Measurements from ENCODE around the gene TMPRSS2. TPM values are rescaled to one million over a fixed set of nuclear protein-coding genes. Genes with fewer than 3 reads are reported as not detected.

TMPRSS2 gene
- total RNA-seq, 8 experiments from 2014 or later = 0.23 to 0.87 (median 0.36) TPM; not detected in 3

DNA sequence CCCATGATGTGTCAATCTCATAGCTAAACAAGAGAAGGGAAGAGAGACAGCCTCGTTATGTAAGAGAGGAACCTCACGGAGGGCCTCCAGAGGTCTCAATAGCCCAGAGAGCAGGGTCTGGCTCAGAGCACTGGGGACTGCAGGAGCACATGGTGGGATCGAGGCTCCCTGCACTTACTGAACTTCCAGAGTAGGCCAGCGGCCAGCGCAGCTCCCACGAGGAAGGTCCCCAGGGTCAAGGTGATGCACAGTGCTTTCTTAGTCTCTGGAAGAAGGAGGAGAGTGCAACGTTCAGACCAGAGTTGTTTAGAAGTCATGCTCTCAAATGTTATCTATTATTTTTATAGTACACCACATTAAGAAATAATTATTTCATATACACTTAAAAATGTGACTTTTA lies 18.6 kb downstream of the TMPRSS2 start:
- Histone ChIP-seq H3K4me1 (replicated peaks in 1 of 2) (peaks cover 0 to 5% of the 10 kb centered on the region in 2 donors), H3K27ac (no peak overlapping the region), H3K4me3 (no peak overlapping the region)
- ATAC-seq (replicated peaks in 6 of 8) = no peak
- WGBS, 10 experiments = 25 to 83% (median 60%) methylated on average over 1 to 6 of the region's 7 CpGs; no CpG with 5 or more reads in 3 of the 10 experiments
- in situ Hi-C loops (cut with MboI; ENCODE audit: low pct_unique_long_range_greater_than_20kb in 2 of 9, low sequenced_read_pairs in 9 of 9, unreplicated experiment in 9 of 9) = no loop called here

- in situ Hi-C loops (cut with MboI; ENCODE audit: low pct_unique_long_range_greater_than_20kb in 2 of 9, low sequenced_read_pairs in 9 of 9, unreplicated experiment in 9 of 9) = no loop called here
- peaks cover 4 to 5% of the 10 kb centered on the region in 2 donors for H3K4me1 ChIP-seq (replicated peaks in 1 of 2)
- no peak overlapping the region for H3K4me3 ChIP-seq
- H3K27ac ChIP-seq = no peak overlapping the region
- ATAC-seq (replicated peaks in 6 of 8) = no peak
- 0 to 97% (median 94%) methylated on average over 1 to 5 of the region's 14 CpGs; no CpG with 5 or more reads in 5 of the 10 experiments for WGBS, 10 experiments
Measured at GRCh38 chr21:41488080-41488479, 19.9 kb downstream of the TMPRSS2 start.

DNA sequence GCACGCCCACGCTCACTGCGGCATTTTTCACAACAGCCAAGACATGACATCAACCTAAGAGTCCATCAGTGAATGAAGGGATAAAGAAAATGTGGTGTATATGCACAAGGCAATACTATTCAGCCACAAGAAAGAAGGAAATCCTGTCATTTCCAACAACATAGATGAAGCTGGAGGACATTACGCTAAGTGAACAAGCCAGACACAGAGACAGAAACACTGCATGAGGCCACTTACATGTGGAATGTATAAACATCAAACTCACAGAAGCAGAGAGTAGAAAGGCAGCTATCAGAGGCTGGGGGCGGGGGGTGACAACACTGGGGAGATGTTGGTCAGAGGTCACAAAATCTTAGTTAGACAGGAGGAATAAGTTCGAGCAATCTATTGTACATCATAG lies 20.9 kb downstream of the TMPRSS2 start:
- no peak for ATAC-seq (replicated peaks in 6 of 8)
- Histone ChIP-seq H3K27ac (no peak overlapping the region), H3K4me1 (replicated peaks in 1 of 2) (peaks cover 4 to 6% of the 10 kb centered on the region in 2 donors), H3K4me3 (no peak overlapping the region)
- in situ Hi-C loops (cut with MboI; ENCODE audit: low pct_unique_long_range_greater_than_20kb in 2 of 9, low sequenced_read_pairs in 9 of 9, unreplicated experiment in 9 of 9) = no loop called here
- 33 to 97% (median 77%) methylated on average over 1 to 5 of the region's 6 CpGs; no CpG with 5 or more reads in 2 of the 10 experiments for WGBS, 10 experiments

- no peak overlapping the region for H3K4me3 ChIP-seq
- in situ Hi-C loops (cut with MboI; ENCODE audit: low pct_unique_long_range_greater_than_20kb in 2 of 9, low sequenced_read_pairs in 9 of 9, unreplicated experiment in 9 of 9) = no loop called here
- 54 to 100% (median 80%) methylated on average over 1 to 4 of the region's 4 CpGs; no CpG with 5 or more reads in 3 of the 10 experiments for WGBS, 10 experiments
- ATAC-seq (replicated peaks in 6 of 8) = no peak
- no peak overlapping the region for H3K27ac ChIP-seq
- peaks cover 4 to 9% of the 10 kb centered on the region in 2 donors for H3K4me1 ChIP-seq (replicated peaks in 1 of 2)
Measured at GRCh38 chr21:41483973-41484372, 24.0 kb downstream of the TMPRSS2 start.

DNA sequence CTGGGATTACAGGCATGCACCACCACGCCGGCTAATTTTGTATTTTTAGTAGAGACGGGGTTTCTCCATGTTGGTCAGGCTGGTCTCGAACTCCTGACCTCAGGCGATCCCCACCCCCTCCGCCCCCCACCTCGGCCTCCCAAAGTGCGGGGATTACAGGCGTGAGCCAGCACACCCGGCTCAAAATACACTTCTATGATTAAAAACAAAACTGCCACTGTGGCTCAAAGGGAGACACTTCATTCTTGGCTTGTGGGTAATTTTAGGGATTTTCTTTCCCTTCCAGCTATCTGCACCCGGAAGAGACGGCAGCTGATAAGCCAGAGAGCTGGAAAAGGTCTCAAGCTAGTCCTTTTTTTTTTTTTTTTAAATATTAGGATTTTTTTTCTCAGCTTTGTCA lies 24.5 kb downstream of the TMPRSS2 start:
- in situ Hi-C loops (cut with MboI; ENCODE audit: low pct_unique_long_range_greater_than_20kb in 2 of 9, low sequenced_read_pairs in 9 of 9, unreplicated experiment in 9 of 9) = no loop called here
- peaks cover 4 to 9% of the 10 kb centered on the region in 2 donors for H3K4me1 ChIP-seq (replicated peaks in 1 of 2)
- 17 to 97% (median 59%) methylated on average over 1 to 5 of the region's 12 CpGs; no CpG with 5 or more reads in 4 of the 10 experiments for WGBS, 10 experiments
- no peak for ATAC-seq (replicated peaks in 6 of 8)
- no peak overlapping the region for H3K27ac ChIP-seq
- H3K4me3 ChIP-seq = no peak overlapping the region

GRCh38 chr21:41482980-41483379 lies 25.0 kb downstream of the TMPRSS2 start:
- Histone ChIP-seq H3K4me1 (replicated peaks in 1 of 2) (peaks cover 4 to 11% of the 10 kb centered on the region in 2 donors), H3K27ac (no peak overlapping the region), H3K4me3 (no peak overlapping the region)
- in situ Hi-C loops (cut with MboI; ENCODE audit: low pct_unique_long_range_greater_than_20kb in 2 of 9, low sequenced_read_pairs in 9 of 9, unreplicated experiment in 9 of 9) = no loop called here
- no peak for ATAC-seq (replicated peaks in 6 of 8)
- 73 to 100% (median 89%) methylated on average over 2 to 5 of the region's 6 CpGs for WGBS, 10 experiments

DNA sequence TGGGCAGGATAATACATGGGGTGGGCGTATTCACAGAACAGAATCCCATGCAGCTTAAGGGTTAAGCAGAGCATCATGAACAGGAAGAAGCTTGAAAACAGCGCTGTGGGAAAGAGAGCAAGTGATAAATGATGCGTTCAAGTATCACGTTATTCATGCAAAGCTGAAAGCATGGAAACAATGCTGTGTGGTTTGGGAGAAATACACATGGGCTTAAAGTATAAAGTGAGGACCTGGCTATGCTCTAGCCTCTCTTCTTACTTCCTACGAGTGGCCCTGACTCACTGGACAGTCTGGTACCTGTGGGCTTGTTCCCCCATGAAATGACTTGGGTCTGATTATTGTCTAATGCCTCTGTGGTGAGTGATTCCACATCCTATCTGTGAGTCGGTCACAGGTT lies 25.7 kb downstream of the TMPRSS2 start:
- in situ Hi-C loops (cut with MboI; ENCODE audit: low pct_unique_long_range_greater_than_20kb in 2 of 9, low sequenced_read_pairs in 9 of 9, unreplicated experiment in 9 of 9) = no loop called here
- H3K4me3 ChIP-seq = no peak overlapping the region
- H3K4me1 ChIP-seq (replicated peaks in 1 of 2) = peaks cover 4 to 17% of the 10 kb centered on the region in 2 donors
- no peak overlapping the region for H3K27ac ChIP-seq
- WGBS, 10 experiments = 3 to 81% (median 55%) methylated on average over 1 to 6 of the region's 6 CpGs; no CpG with 5 or more reads in 1 of the 10 experiments
- peak in 4 of 8 experiments; percentile 18 to 26 (median 24) for ATAC-seq (replicated peaks in 6 of 8)

DNA sequence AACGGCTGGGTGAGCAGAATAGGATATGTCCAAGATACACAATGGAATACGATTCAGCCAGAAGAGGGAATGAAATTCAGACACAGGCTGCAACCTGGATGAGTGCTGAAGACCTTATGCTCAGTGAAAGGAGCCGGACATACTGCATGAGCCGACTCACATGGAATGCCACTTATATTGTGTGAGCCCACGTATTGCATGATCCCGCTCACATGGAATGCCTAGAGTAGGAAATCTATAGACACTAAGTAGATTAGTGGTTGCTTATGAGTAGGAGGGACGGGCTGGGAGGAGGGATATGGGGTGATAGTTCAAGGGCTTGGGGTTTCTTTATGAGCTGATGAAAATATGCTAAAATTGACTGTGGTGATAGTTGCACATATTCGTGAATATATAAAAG lies 26.8 kb downstream of the TMPRSS2 start:
- WGBS, 10 experiments = 0 to 100% (median 83%) methylated on average over 1 to 8 of the region's 8 CpGs; no CpG with 5 or more reads in 1 of the 10 experiments
- Histone ChIP-seq H3K27ac (no peak overlapping the region), H3K4me1 (replicated peaks in 1 of 2) (peaks cover 4 to 19% of the 10 kb centered on the region in 2 donors), H3K4me3 (no peak overlapping the region)
- in situ Hi-C loops (cut with MboI; ENCODE audit: low pct_unique_long_range_greater_than_20kb in 2 of 9, low sequenced_read_pairs in 9 of 9, unreplicated experiment in 9 of 9) = no loop called here
- ATAC-seq (replicated peaks in 6 of 8) = peak in 1 of 8 experiments; percentile 26

GRCh38 chr21:41480086-41480690 lies 27.8 kb downstream of the TMPRSS2 start:
- H3K4me3 ChIP-seq = no peak overlapping the region
- no peak overlapping the region for H3K27ac ChIP-seq
- H3K4me1 ChIP-seq (replicated peaks in 1 of 2) = peaks cover 4 to 19% of the 10 kb centered on the region in 2 donors
- in situ Hi-C loops (cut with MboI; ENCODE audit: low pct_unique_long_range_greater_than_20kb in 2 of 9, low sequenced_read_pairs in 9 of 9, unreplicated experiment in 9 of 9) = no loop called here
- no peak for ATAC-seq (replicated peaks in 6 of 8)
- 20 to 100% (median 76%) methylated on average over 1 to 10 of the region's 17 CpGs; no CpG with 5 or more reads in 2 of the 10 experiments for WGBS, 10 experiments

DNA sequence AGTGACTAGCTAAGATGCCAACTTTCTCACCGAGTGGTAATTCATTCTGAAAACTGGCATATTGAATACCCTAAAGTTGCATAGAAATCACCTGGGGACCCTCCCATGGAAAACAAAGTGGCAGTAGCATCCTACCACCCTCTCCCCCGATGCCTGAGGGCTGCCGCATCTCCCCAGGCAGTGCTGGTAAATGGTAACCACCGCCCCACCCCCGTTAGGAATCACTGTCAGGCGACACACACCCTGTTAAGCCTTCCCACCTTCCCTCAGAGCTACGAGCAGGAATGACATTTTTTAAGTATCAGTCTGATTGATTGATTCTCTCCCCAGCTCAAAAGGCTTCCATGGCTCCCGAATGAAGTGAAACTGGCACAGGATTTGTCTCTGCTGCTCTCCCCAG lies 28.3 kb downstream of the TMPRSS2 start:
- whole genome bisulfite sequencing, 10 experiments = 27 to 100% (median 67%) methylated on average over 1 to 3 of the region's 8 CpGs; no CpG with 5 or more reads in 3 of the 10 experiments
- in situ Hi-C loops (cut with MboI; ENCODE audit: low pct_unique_long_range_greater_than_20kb in 2 of 9, low sequenced_read_pairs in 9 of 9, unreplicated experiment in 9 of 9) = no loop called here
- Histone ChIP-seq H3K4me1 (replicated peaks in 1 of 2) (peaks cover 4 to 17% of the 10 kb centered on the region in 2 donors), H3K4me3 (no peak overlapping the region), H3K27ac (no peak overlapping the region)
- ATAC-seq (replicated peaks in 6 of 8) = peak in 1 of 8 experiments; percentile 45

DNA sequence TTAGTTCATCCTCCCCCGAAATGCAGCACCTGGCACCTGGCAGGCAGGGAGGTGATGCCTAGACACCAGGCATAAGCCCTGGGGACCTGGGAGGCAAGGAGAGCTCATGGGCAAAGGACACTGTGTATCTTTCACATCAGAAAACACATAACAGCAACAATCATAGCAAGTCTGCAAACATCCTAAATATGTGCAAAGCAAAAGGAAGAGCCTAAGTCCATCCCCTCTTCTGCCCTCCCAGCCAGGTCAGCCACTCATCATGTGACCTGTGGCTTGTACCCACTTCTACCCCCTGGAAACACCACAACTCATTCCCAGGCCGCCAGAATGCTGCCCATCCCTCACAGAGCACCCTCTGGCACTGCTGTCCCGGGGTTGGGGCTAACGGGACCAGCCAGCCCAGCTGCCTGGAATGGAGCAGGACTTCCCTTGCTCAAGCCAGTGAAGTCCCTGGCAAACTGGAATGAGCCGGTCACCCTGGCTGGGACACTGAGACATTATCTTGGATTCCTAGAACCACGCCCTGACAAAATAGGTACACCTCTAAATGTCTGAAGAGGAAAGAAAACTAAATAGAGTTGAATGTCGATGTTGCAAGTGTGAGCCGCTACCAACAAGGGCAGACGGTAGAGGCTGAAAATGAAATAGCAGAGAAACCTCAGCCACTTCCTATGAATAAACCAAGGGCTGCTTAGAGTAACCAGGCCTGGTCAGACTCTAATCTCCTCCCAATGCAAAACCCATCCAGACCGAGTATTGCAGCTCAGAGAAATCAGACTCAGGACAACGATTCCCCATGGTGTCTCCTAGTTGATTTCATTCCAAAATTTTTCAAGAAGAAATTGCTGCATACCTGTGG lies 29.4 kb downstream of the TMPRSS2 start:
- in situ Hi-C loops (cut with MboI; ENCODE audit: low pct_unique_long_range_greater_than_20kb in 2 of 9, low sequenced_read_pairs in 9 of 9, unreplicated experiment in 9 of 9) = no loop called here
- peaks cover 0 to 14% of the 10 kb centered on the region in 2 donors for H3K4me1 ChIP-seq (replicated peaks in 1 of 2)
- no peak overlapping the region for H3K4me3 ChIP-seq
- H3K27ac ChIP-seq = no peak overlapping the region
- 38 to 88% (median 69%) methylated on average over 1 to 8 of the region's 11 CpGs; no CpG with 5 or more reads in 1 of the 10 experiments for WGBS, 10 experiments
- ATAC-seq (replicated peaks in 6 of 8) = no peak

- peaks cover 0 to 14% of the 10 kb centered on the region in 2 donors for H3K4me1 ChIP-seq (replicated peaks in 1 of 2)
- H3K4me3 ChIP-seq = no peak overlapping the region
- 0 to 47% (median 10%) methylated on average over 1 to 7 of the region's 15 CpGs; no CpG with 5 or more reads in 2 of the 10 experiments for WGBS, 10 experiments
- no peak overlapping the region for H3K27ac ChIP-seq
- ATAC-seq (replicated peaks in 6 of 8) = peak in 5 of 8 experiments; percentile 30 to 47 (median 33)
- in situ Hi-C loops (cut with MboI; ENCODE audit: low pct_unique_long_range_greater_than_20kb in 2 of 9, low sequenced_read_pairs in 9 of 9, unreplicated experiment in 9 of 9) = no loop called here
Measured at GRCh38 chr21:41477641-41478318, 30.2 kb downstream of the TMPRSS2 start.

Data from motor neuron (in vitro differentiated cells).